IPS-11a (cell line): ENCODE measurements around the gene RCAN1.
"Not testable (repeated sequence)": the region's sequence is repeated elsewhere in the genome, so short reads cannot be mapped to it uniquely, and the experiment has no call there.

Experiments
- H3K4me3 ChIP-seq: one replicate; pipeline ENCODE4 v1.5.1; 2013; ENCODE audit warnings: low read depth, low read length, control low read depth

The RCAN1 gene

GRCh38 chr21:34519016-34519415 is 95.9 kb downstream of the RCAN1 start:
- H3K4me3 ChIP-seq: no peak overlapping the region

GRCh38 chr21:34518301-34518700 is 96.6 kb downstream of the RCAN1 start:
- no peak overlapping the region for H3K4me3 ChIP-seq

- no peak overlapping the region for H3K4me3 ChIP-seq
Measured at GRCh38 chr21:34517491-34518245, 97.2 kb downstream of the RCAN1 start.

- H3K4me3 ChIP-seq: no peak overlapping the region
Measured at GRCh38 chr21:34517039-34517438, 97.9 kb downstream of the RCAN1 start.

- H3K4me3 ChIP-seq: no peak overlapping the region
Measured at GRCh38 chr21:34514576-34515115, 100.3 kb downstream of the RCAN1 start.

GRCh38 chr21:34513129-34513675 is 101.7 kb downstream of the RCAN1 start:
- H3K4me3 ChIP-seq: no peak overlapping the region

GRCh38 chr21:34511787-34512455 is 103.0 kb downstream of the RCAN1 start, which contains the start of gene KCNE1:
TSS of gene KCNE1 (minus strand) at chr21:34512210. CDS start at chr21:34449634, 62,576 bp downstream.
- no peak within 1 kb of the TSS for H3K4me3 ChIP-seq

GRCh38 chr21:34511181-34511580 is 103.7 kb downstream of the RCAN1 start:
- H3K4me3 ChIP-seq: no peak overlapping the region

GRCh38 chr21:34510148-34511142 is 104.5 kb downstream of the RCAN1 start:
- no peak overlapping the region for H3K4me3 ChIP-seq

- no peak overlapping the region for H3K4me3 ChIP-seq
Measured at GRCh38 chr21:34509151-34509550, 105.8 kb downstream of the RCAN1 start.

GRCh38 chr21:34504595-34504994 is 110.3 kb downstream of the RCAN1 start:
- no peak overlapping the region for H3K4me3 ChIP-seq

GRCh38 chr21:34502480-34503106 is 112.3 kb downstream of the RCAN1 start:
- no peak overlapping the region for H3K4me3 ChIP-seq

- no peak overlapping the region for H3K4me3 ChIP-seq
Measured at GRCh38 chr21:34501716-34502115, 113.2 kb downstream of the RCAN1 start.

GRCh38 chr21:34500191-34500590 is 114.7 kb downstream of the RCAN1 start:
- no peak overlapping the region for H3K4me3 ChIP-seq

GRCh38 chr21:34499116-34499515 is 115.8 kb downstream of the RCAN1 start:
- H3K4me3 ChIP-seq: no peak overlapping the region

GRCh38 chr21:34498623-34499022 is 116.3 kb downstream of the RCAN1 start:
- no peak overlapping the region for H3K4me3 ChIP-seq

GRCh38 chr21:34483854-34484253 is 131.1 kb downstream of the RCAN1 start:
- H3K4me3 ChIP-seq: not testable (repeated sequence)

- not testable (repeated sequence) for H3K4me3 ChIP-seq
Measured at GRCh38 chr21:34483435-34483834, 131.5 kb downstream of the RCAN1 start.

GRCh38 chr21:34467333-34467732 is 147.6 kb downstream of the RCAN1 start:
- not testable (repeated sequence) for H3K4me3 ChIP-seq
